ENCODE results near the gene BSG.

Gene BSG

GRCh38 chr19:572140-572742, at the start of gene BSG:
Gene BSG (plus strand): TSS chr19:572596. CDS start chr19:572635, 39 bp downstream.
- Mint-ChIP-seq H3K4me1 (peaks cover 60% of the 10 kb centered on the region), H3K27me3 (no peaks in the 10 kb centered on the region), H3K27ac (peak within 1 kb of the TSS; percentile 97), H3K4me3 (peak within 1 kb of the TSS; percentile 88 to 93), H3K9me3 (no peaks in the 10 kb centered on the region)
- DNase-seq = peak; percentile 97 to 98
- peak; percentile 90 for ATAC-seq

GRCh38 chr19:522726-523125, 49.7 kb upstream of the BSG start:
- no peaks in the 10 kb centered on the region for H3K27me3 Mint-ChIP-seq
- H3K4me3 Mint-ChIP-seq = no peak overlapping the region
- DNase-seq (no peak), ATAC-seq (no peak)
- peaks cover 9% of the 10 kb centered on the region for H3K4me1 Mint-ChIP-seq
- H3K9me3 Mint-ChIP-seq = no peaks in the 10 kb centered on the region
- H3K27ac Mint-ChIP-seq = no peak overlapping the region

DNA sequence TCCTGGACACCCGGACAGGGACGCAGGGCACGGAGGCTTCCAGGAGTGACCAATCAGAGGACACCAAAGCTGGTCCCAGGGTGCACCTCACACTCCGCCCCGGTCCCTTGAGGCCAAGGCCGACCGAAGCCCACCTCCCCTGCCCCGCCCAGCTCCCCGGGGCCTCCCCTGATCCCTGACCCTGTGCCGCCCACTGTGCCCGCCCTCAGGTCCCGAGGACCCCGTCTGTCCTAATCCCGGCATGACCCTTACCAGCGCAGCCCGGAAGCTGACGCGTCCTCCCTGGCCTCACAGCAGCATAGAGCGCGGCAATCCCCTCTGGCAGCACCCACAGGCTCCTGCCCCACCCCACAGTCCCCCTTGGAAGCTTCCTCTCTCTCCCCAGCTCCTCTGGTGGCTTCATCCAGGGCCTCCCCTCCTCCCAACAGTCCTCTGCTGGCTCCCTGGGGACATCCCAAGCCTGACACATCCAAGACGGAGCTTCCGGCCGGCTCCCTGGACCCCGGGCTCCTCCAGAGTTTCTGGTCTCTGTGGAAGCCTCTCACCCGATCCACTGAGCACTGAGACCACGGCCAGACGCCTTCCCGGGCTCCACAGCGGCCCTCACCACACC, 48.2 kb upstream of the BSG start:
- H3K9me3 Mint-ChIP-seq = no peaks in the 10 kb centered on the region
- no peak overlapping the region for H3K27ac Mint-ChIP-seq
- H3K4me1 Mint-ChIP-seq = peaks cover 18% of the 10 kb centered on the region
- peak; percentile 47 for ATAC-seq
- DNase-seq = no peak
- no peak overlapping the region for H3K4me3 Mint-ChIP-seq
- no peaks in the 10 kb centered on the region for H3K27me3 Mint-ChIP-seq

DNA sequence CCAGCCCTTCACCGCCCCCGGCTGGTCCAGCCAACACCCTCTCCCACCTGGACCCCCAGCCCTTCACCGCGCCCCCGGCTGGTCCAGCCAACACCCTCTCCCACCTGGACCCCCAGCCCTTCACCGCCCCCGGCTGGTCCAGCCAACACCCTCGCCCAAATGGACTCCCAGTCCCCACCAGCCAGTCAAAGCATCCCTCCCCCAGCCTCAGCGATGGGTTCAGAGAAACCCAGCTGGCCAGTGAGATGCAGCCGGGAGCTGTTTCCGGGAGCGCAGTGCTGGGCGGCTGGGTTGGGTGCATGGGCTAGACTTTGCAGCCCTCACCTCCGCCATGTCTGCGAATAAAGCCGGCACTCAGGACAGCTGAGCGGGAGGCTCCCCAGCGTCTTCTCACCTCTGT, 47.4 kb upstream of the BSG start:
- Mint-ChIP-seq H3K4me1 (peaks cover 20% of the 10 kb centered on the region), H3K27me3 (no peaks in the 10 kb centered on the region), H3K4me3 (no peak overlapping the region), H3K27ac (peak overlapping the region in 1 of 2 donors; percentile 95), H3K9me3 (no peaks in the 10 kb centered on the region)
- ATAC-seq (no peak), DNase-seq (no peak)

DNA sequence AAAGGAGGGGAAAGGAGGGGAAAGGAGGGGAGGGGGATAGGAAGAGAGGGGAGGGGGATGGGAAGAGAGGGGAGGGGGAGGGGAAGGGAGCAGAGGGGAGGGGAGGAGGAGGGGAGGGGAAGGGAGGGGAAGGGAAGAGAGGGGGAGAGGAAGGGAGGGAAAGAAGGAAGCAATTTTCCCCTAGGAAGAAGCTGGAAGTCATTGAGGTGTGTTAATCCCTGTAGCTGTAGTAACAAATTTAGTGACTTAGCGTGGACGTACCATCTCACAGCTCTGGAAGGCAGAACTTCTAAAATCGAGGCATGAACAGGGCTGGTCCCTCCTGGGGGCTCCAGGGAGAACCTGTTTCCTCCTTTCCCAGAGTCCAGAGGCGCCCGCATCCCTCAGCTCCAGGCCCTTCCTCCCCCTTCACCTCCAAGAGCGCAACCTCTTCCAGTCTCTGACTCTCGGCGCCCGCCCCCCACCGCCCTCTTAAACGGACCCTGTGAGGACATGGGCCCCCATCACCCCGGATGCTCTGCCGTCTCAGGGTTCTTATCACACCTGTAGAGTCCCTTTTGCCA, 46.5 kb upstream of the BSG start:
- H3K4me3 Mint-ChIP-seq = no peak overlapping the region
- no peaks in the 10 kb centered on the region for H3K27me3 Mint-ChIP-seq
- no peak for DNase-seq
- H3K27ac Mint-ChIP-seq = peak overlapping the region in 1 of 2 donors; percentile 83
- ATAC-seq = no peak
- H3K9me3 Mint-ChIP-seq = no peaks in the 10 kb centered on the region
- peaks cover 26% of the 10 kb centered on the region for H3K4me1 Mint-ChIP-seq

DNA sequence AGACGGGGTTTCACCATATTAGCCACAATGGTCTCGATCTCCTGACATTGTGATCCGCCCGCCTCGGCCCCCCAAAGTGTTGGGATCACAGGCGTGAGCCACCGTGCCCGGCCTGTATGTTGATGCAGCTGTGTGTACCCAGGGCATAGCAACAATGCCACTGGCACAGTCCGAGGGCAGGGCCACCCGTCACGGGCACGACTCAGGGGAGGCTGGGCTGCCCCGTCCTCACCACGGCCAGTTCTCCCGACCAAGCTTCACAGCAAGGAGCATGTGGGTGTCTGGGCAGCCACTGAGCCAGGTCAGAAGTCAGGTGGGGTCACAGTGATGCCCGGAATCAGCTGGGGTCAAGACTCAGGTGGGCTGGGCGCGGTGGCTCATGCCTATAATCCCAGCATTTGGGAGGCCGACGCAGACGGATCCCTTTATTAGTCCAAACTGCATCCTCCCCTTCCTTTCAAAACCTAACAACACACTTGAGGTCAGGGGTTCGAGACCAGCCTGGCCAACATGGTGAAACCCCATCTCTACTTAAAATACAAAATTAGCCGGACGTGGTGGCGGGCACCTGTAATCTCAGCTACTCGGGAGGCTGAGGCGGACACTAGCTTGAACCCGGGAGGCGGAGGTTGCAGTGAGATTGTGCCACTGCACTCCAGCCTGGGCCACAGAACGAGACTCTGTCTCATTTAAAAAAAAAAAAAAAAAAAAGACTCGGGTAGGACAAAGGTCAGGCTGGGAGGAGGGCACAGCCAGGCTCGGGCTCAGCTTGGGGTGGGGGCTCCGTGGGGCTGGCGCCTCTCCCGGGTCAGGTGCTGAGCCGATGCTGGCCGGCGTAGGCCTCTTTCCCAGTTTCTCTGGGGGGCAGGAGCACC, 42.0 kb upstream of the BSG start:
- Mint-ChIP-seq H3K9me3 (no peaks in the 10 kb centered on the region), H3K27ac (peak overlapping the region; percentile 54 to 61), H3K27me3 (no peaks in the 10 kb centered on the region), H3K4me3 (peak overlapping the region; percentile 83 to 86), H3K4me1 (peaks cover 43% of the 10 kb centered on the region)
- DNase-seq = no peak
- no peak for ATAC-seq

- H3K27ac Mint-ChIP-seq = peak overlapping the region; percentile 54 to 80
- H3K27me3 Mint-ChIP-seq = no peaks in the 10 kb centered on the region
- ATAC-seq (peak; percentile 81), DNase-seq (peak; percentile 91 to 97)
- H3K4me1 Mint-ChIP-seq = peaks cover 41% of the 10 kb centered on the region
- H3K9me3 Mint-ChIP-seq = no peaks in the 10 kb centered on the region
- peak overlapping the region; percentile 83 to 86 for H3K4me3 Mint-ChIP-seq
Measured at GRCh38 chr19:531009-531752, 41.2 kb upstream of the BSG start.

DNA sequence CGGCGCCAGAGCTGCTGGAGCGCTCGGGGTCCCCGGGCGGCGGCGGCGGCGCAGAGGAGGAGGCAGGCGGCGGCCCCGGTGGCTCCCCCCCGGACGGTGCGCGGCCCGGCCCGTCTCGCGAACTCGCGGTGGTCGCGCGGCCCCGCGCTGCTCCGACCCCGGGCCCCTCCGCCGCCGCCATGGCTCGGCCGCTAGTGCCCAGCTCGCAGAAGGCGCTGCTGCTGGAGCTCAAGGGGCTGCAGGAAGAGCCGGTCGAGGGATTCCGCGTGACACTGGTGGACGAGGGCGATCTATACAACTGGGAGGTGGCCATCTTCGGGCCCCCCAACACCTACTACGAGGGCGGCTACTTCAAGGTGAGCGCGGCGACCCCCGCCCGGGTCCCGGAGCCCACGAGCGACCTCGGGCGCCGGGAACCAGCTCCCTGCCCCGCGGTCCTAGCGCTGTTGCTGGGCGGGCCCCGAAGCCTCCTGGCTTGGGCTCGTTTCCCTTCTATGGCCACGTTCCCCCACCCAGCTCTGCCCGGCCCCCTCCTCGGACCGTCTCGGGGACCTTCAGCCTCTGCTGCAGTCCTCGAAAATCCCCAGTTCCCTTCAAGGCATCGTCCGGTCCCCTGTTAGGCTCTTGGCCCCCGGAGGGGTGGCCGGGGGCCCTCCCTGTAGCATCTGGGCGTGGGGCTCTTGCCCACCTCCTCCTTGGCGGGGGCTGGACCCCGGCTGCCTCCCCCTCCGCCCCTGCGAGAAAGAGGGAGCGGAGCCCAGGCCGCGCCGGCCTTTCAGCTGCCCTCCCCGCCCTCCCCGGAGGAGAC, 40.4 kb upstream of the BSG start, which contains the start of gene CDC34:
CDC34 (plus strand) TSS at position 8 of the 808 bp plus-strand sequence; CDS start at position 180, 172 bp downstream.
- ATAC-seq (peak; percentile 2), DNase-seq (no peak)
- H3K27me3 Mint-ChIP-seq = no peaks in the 10 kb centered on the region
- peak within 1 kb of the TSS; percentile 90 for H3K4me3 Mint-ChIP-seq
- peaks cover 41% of the 10 kb centered on the region for H3K4me1 Mint-ChIP-seq
- H3K27ac Mint-ChIP-seq = peak within 1 kb of the TSS; percentile 85 to 88
- H3K9me3 Mint-ChIP-seq = no peaks in the 10 kb centered on the region

- no peaks in the 10 kb centered on the region for H3K27me3 Mint-ChIP-seq
- peak; percentile 3 for ATAC-seq
Measured at GRCh38 chr19:532561-533363, 39.6 kb upstream of the BSG start.

GRCh38 chr19:533364-534058, 38.9 kb upstream of the BSG start:
- Mint-ChIP-seq H3K4me3 (peak overlapping the region; percentile 90), H3K4me1 (peaks cover 36% of the 10 kb centered on the region), H3K27ac (peak overlapping the region in 1 of 2 donors; percentile 93), H3K27me3 (no peaks in the 10 kb centered on the region), H3K9me3 (no peaks in the 10 kb centered on the region)
- DNase-seq (no peak), ATAC-seq (no peak)

More at GRCh38 chr19:532561-533363, 39.6 kb upstream of the BSG start:
- no peaks in the 10 kb centered on the region for H3K9me3 Mint-ChIP-seq
- H3K4me1 Mint-ChIP-seq = peaks cover 41% of the 10 kb centered on the region
- DNase-seq = peak; percentile 48 to 52
- H3K27ac Mint-ChIP-seq = peak overlapping the region; percentile 89 to 91
- H3K4me3 Mint-ChIP-seq = peak overlapping the region; percentile 90

DNA sequence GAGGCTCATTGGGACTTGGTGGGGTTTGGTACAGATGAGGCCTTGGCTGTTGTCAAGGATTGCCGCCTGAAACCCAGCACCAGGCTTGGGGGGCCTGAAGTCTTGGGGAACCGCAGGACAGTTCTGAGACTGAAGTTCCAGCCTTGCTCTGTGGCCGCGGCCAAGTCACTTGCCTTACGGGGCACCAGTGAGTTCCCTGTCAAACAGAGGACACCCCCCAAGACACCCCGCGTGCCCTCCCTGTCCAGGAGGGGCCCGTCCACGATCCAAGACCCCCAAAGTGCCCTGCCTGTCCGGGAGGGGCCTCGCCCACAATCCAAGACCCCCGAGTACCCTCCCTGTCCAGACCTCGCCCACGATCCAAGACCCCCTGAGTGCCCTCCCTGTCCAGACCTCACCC, 38.3 kb upstream of the BSG start:
- H3K4me3 Mint-ChIP-seq = peak overlapping the region; percentile 90
- H3K4me1 Mint-ChIP-seq = peaks cover 33% of the 10 kb centered on the region
- H3K9me3 Mint-ChIP-seq = no peaks in the 10 kb centered on the region
- H3K27me3 Mint-ChIP-seq = no peaks in the 10 kb centered on the region
- ATAC-seq (no peak), DNase-seq (no peak)
- H3K27ac Mint-ChIP-seq = peak overlapping the region in 1 of 2 donors; percentile 74

- ATAC-seq = no peak
- H3K27ac Mint-ChIP-seq = peak overlapping the region; percentile 40 to 91
- H3K27me3 Mint-ChIP-seq = no peaks in the 10 kb centered on the region
- peak overlapping the region in 1 of 2 donors; percentile 72 for H3K4me3 Mint-ChIP-seq
- H3K4me1 Mint-ChIP-seq = peaks cover 28% of the 10 kb centered on the region
- no peak for DNase-seq
- no peaks in the 10 kb centered on the region for H3K9me3 Mint-ChIP-seq
Measured at GRCh38 chr19:535017-535835, 37.2 kb upstream of the BSG start.
